GM23338 (cell line): Measurements from ENCODE around the gene BPIFA2. TPM values are rescaled to one million over a fixed set of nuclear protein-coding genes. Genes with fewer than 3 reads are reported as not detected.

Experiments
- ATAC-seq: fragments of 200-7000 bp; cut with Tn5 transposase; 3 replicates; pipeline ENCODE4 v1.9.1; 2020
- DNase-seq: peaks from one replicate; pipeline ENCODE4 v3.0.0-alpha.2; 2015; ENCODE audit warnings: low spot score
- H2AFZ ChIP-seq: fragments of 200-600 bp; sonication (generic); 2 replicates; pipeline ENCODE4 v1.8.0; 2016; ENCODE audit warnings: antibody characterized with exemption, mild to moderate bottlenecking, moderate library complexity
- H3F3A ChIP-seq: fragments of 200-600 bp; sonication (generic); replicated peaks from 2 replicates; pipeline ENCODE4 v1.8.0; 2017; ENCODE audit warnings: antibody characterized with exemption, mixed run types, low read depth
- H3K27ac ChIP-seq: fragments of 200-600 bp; sonication (generic); 2 replicates; pipeline ENCODE4 v1.6.1; 2016; ENCODE audit warnings: low read depth
- H3K27me3 ChIP-seq: fragments of 200-600 bp; sonication (generic); 2 replicates; pipeline ENCODE4 v1.8.0; 2016; ENCODE audit warnings: mild to moderate bottlenecking, mixed run types, moderate library complexity; ENCODE audit not compliant: insufficient read depth
- H3K36me3 ChIP-seq: fragments of 200-600 bp; sonication (generic); 2 replicates; pipeline ENCODE4 v1.8.0; 2016; ENCODE audit warnings: mild to moderate bottlenecking; ENCODE audit not compliant: insufficient read depth
- H3K4me1 ChIP-seq: fragments of 200-600 bp; sonication (generic); 2 replicates; pipeline ENCODE4 v1.8.0; 2016; ENCODE audit warnings: mild to moderate bottlenecking, moderate library complexity; ENCODE audit not compliant: insufficient read depth
- H3K4me2 ChIP-seq: fragments of 200-600 bp; sonication (generic); 2 replicates; pipeline ENCODE4 v1.7.1; 2017; ENCODE audit warnings: mixed run types
- H3K4me3 ChIP-seq: fragments of 200-600 bp; sonication (generic); 2 replicates; pipeline ENCODE4 v1.6.1; 2016; ENCODE audit warnings: mixed run types
- H3K79me2 ChIP-seq: fragments of 200-600 bp; sonication (generic); replicated peaks from 2 replicates; pipeline ENCODE4 v1.8.0; 2017; ENCODE audit warnings: mild to moderate bottlenecking; ENCODE audit not compliant: insufficient read depth
- H3K9me2 ChIP-seq: fragments of 200-600 bp; sonication (generic); 2 replicates; pipeline ENCODE4 v1.8.0; 2017; ENCODE audit not compliant: insufficient read depth
- H4K20me1 ChIP-seq: fragments of 200-600 bp; sonication (generic); replicated peaks from 2 replicates; pipeline ENCODE4 v1.8.0; 2017; ENCODE audit warnings: mild to moderate bottlenecking; ENCODE audit not compliant: insufficient read depth
- H3K27ac Mint-ChIP-seq: 2 replicates; pipeline ENCODE4 v1.8.0; 2020; ENCODE audit warnings: inconsistent platforms, mild to moderate bottlenecking, moderate library complexity, mixed read lengths
- H3K27me3 Mint-ChIP-seq: 3 replicates; pipeline ENCODE4 v1.8.0; 2022; ENCODE audit warnings: low read depth, mild to moderate bottlenecking, moderate library complexity, mixed read lengths, inconsistent platforms; ENCODE audit not compliant: insufficient read depth, poor library complexity
- H3K36me3 Mint-ChIP-seq: 3 replicates; pipeline ENCODE4 v1.8.0; 2021; ENCODE audit warnings: low read depth, mild to moderate bottlenecking, inconsistent platforms, moderate library complexity, mixed read lengths
- H3K4me1 Mint-ChIP-seq: 3 replicates; pipeline ENCODE4 v1.8.0; 2020; ENCODE audit warnings: mild to moderate bottlenecking, inconsistent platforms, mixed read lengths
- H3K4me3 Mint-ChIP-seq: 3 replicates; pipeline ENCODE4 v1.8.0; 2021; ENCODE audit warnings: moderate library complexity, mild to moderate bottlenecking, inconsistent platforms, mixed read lengths
- H3K9me3 Mint-ChIP-seq: 3 replicates; pipeline ENCODE4 v1.8.0; 2020; ENCODE audit warnings: moderate library complexity, mild to moderate bottlenecking, inconsistent platforms, mixed read lengths
- CREB1 ChIP-seq: fragments of 250-450 bp; sonication (Bioruptor Pico); IDR thresholded peaks from 2 replicates; pipeline ENCODE4 v1.5.0; 2020; ENCODE audit warnings: low read depth, mild to moderate bottlenecking, moderate library complexity
- ETS1 ChIP-seq: IDR thresholded peaks from 2 replicates; pipeline ENCODE4 v1.6.1; 2016; ENCODE audit warnings: antibody characterized with exemption
- JUNB ChIP-seq: IDR thresholded peaks from one replicate; pipeline ENCODE4 v1.6.1; 2016; ENCODE audit warnings: antibody characterized with exemption; ENCODE audit not compliant: unreplicated experiment
- NANOG ChIP-seq: IDR thresholded peaks from 2 replicates; pipeline ENCODE4 v1.6.1; 2016; ENCODE audit warnings: antibody characterized with exemption, borderline replicate concordance
- STAT1 ChIP-seq: IDR thresholded peaks from one replicate; pipeline ENCODE4 v1.6.1; 2016; ENCODE audit warnings: antibody characterized with exemption; ENCODE audit not compliant: unreplicated experiment
- ZNF331 ChIP-seq: fragments of 250-450 bp; sonication (Bioruptor Pico); IDR thresholded peaks from 2 replicates; pipeline ENCODE4 v1.5.0; 2020; ENCODE audit warnings: low read depth, mild to moderate bottlenecking, moderate library complexity
- polyA plus RNA-seq: library from polyadenylated mRNA; unstranded; fragments of >200 nt; fragmentation: Nextera tagmentation; extraction: Ambion mirVana; gene quantifications from 2 replicates; pipeline ENCODE4 v1.2.1, GENCODE V29; 2016
- total RNA-seq: library from RNA; depleted of rRNA; stranded (reverse); fragments of >200 nt; shearing (Covaris generic); gene quantifications from 2 replicates; pipeline ENCODE4 v1.2.3, GENCODE V29; 2014
- TF ChIP-seq, protein P1 (sequence below), 2 experiments: fragments of 200-600 bp in 1 of 2; sonication (generic) in 1 of 2; conservative IDR thresholded peaks; 2 replicates each; pipeline versions ENCODE4 v1.5.1 to v1.6.1; 2016 to 2017; ENCODE audit warnings: antibody characterized with exemption in 2 of 2, low read depth in 2 of 2, mild to moderate bottlenecking in 2 of 2, moderate library complexity in 1 of 2

BPIFA2 gene
- total and polyA plus RNA-seq, 2 experiments from 2014 or later, result not detected

- TF ChIP-seq ETS1 (no peak), STAT1 (no peak)
Observed at GRCh38 chr20:33165416-33166055, 2.4 kb upstream of the BPIFA2 start (continued).

DNA sequence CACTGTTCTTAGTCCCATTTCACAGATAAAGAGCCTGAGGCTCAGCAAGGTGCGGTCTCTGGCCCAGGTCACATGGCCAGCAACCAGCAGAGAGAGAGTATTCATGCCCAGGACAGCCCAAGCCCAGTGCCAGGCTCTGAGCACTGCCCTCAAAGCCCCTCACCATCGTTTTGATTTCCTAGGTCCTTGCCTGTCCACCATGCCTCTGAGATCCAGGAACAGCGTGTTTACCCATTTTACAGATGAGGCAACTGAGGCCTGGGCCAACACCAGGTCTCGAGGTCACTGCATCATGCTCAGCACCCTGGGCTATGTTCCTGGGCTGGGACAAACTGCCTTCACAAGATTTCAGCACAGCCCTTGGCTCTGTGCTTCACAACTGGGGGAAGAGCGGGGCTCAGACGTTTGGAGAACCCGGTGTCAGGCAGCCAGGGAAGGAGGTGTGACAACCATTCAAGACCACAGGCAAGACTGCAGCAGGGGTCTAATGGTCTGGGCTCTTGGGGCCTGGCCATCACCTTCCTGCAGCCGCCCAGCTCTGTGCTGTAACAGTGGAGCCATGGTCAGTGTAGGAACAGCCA, 1.3 kb upstream of the BPIFA2 start:
- peaks cover 6% of the 10 kb centered on the region for H3K27me3 Mint-ChIP-seq
- no peak overlapping the region for H3K4me3 Mint-ChIP-seq
- H3K79me2 ChIP-seq, result no peaks in the 10 kb centered on the region
- H3K36me3 Mint-ChIP-seq, result peaks cover 7% of the 10 kb centered on the region; the same call in 2 of the 3 replicates
- 0 out of 2 replicates have a peak, but pooled peaks cover 3% of the 10 kb centered on the region for H3K36me3 ChIP-seq
- no peak overlapping the region for H3K27ac ChIP-seq
- H3K27me3 ChIP-seq, result no peaks in the 10 kb centered on the region
- no peaks in the 10 kb centered on the region for H3K4me1 ChIP-seq
- H2AFZ ChIP-seq, result no peak overlapping the region
- H3K4me2 ChIP-seq, result no peak overlapping the region
- H3K4me1 Mint-ChIP-seq, result no peaks in the 10 kb centered on the region
- no peak for ATAC-seq
- no peaks in the 10 kb centered on the region for H3K9me2 ChIP-seq
- H3F3A ChIP-seq, result no peaks in the 10 kb centered on the region
- H4K20me1 ChIP-seq, result no peaks in the 10 kb centered on the region
- H3K4me3 ChIP-seq, result no peak overlapping the region
- TF ChIP-seq CREB1, result no peak
- no peak for TF ChIP-seq ETS1
- no peak for TF ChIP-seq ZNF331
- H3K9me3 Mint-ChIP-seq, result peaks cover 27% of the 10 kb centered on the region
- DNase-seq, result no peak
- no peak overlapping the region for H3K27ac Mint-ChIP-seq

GRCh38 chr20:33169176-33169794, 1.3 kb downstream of the BPIFA2 start:
- H4K20me1 ChIP-seq, result no peaks in the 10 kb centered on the region
- H3K36me3 ChIP-seq, result 0 out of 2 replicates have a peak, but pooled peaks cover 3% of the 10 kb centered on the region
- no peaks in the 10 kb centered on the region for H3K79me2 ChIP-seq
- Mint-ChIP-seq H3K4me1 (no peaks in the 10 kb centered on the region), H3K27ac (no peak overlapping the region), H3K9me3 (peaks cover 27% of the 10 kb centered on the region), H3K4me3 (no peak overlapping the region), H3K27me3 (peaks cover 4% of the 10 kb centered on the region), H3K36me3 (peaks cover 7% of the 10 kb centered on the region; the same call in 2 of the 3 replicates)
- H3K4me3 ChIP-seq, result no peak overlapping the region
- no peaks in the 10 kb centered on the region for H3K4me1 ChIP-seq
- no peak overlapping the region for H3K27ac ChIP-seq
- no peak for ATAC-seq
- H3F3A ChIP-seq, result no peaks in the 10 kb centered on the region
- no peak overlapping the region for H2AFZ ChIP-seq
- no peaks in the 10 kb centered on the region for H3K27me3 ChIP-seq
- no peaks in the 10 kb centered on the region for H3K9me2 ChIP-seq
- DNase-seq, result peak; percentile 75
- TF ChIP-seq, protein P1, sequence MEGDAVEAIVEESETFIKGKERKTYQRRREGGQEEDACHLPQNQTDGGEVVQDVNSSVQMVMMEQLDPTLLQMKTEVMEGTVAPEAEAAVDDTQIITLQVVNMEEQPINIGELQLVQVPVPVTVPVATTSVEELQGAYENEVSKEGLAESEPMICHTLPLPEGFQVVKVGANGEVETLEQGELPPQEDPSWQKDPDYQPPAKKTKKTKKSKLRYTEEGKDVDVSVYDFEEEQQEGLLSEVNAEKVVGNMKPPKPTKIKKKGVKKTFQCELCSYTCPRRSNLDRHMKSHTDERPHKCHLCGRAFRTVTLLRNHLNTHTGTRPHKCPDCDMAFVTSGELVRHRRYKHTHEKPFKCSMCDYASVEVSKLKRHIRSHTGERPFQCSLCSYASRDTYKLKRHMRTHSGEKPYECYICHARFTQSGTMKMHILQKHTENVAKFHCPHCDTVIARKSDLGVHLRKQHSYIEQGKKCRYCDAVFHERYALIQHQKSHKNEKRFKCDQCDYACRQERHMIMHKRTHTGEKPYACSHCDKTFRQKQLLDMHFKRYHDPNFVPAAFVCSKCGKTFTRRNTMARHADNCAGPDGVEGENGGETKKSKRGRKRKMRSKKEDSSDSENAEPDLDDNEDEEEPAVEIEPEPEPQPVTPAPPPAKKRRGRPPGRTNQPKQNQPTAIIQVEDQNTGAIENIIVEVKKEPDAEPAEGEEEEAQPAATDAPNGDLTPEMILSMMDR (conservative IDR thresholded peaks at IDR 0.05; ENCODE audit: low read depth in 2 of 2), result peak; percentile 55 to 82
- TF ChIP-seq NANOG (no peak), JUNB (no peak)
- H3K4me2 ChIP-seq, result no peak overlapping the region
